Heart left ventricle (tissue), 16 donors: ENCODE results near the gene CEP85L. TPM values are rescaled to one million over a fixed set of nuclear protein-coding genes. Genes with fewer than 3 reads are reported as not detected.

Experiments
- ATAC-seq, 4 donors: fragments of 200-7000 bp; cut with Tn5 transposase; one replicate each; pipeline ENCODE4 v1.9.1; 2020 to 2022; ENCODE audit warnings: moderate library complexity in 4 of 4, mild to moderate bottlenecking in 3 of 4, moderate number of reproducible peaks in 1 of 4
- DNase-seq, 5 donors: peaks; one replicate each; pipeline ENCODE4 v3.0.0-alpha.2; 2020
- H3K27ac ChIP-seq, 12 donors: fragments of 200-600 bp; sonication (generic) in 4 of 12; one replicate each; pipeline versions ENCODE4 v1.5.0 to v1.8.0; 2016 to 2022; ENCODE audit warnings: mild to moderate bottlenecking in 2 of 12
- H3K27me3 ChIP-seq, 9 donors: fragments of 200-600 bp; sonication (generic) in 2 of 9; one replicate each; pipeline versions ENCODE4 v1.5.1 to v1.8.0; 2016 to 2022; ENCODE audit warnings: mild to moderate bottlenecking in 3 of 9
- H3K36me3 ChIP-seq, 9 donors: fragments of 200-600 bp; sonication (generic) in 2 of 9; one replicate each; pipeline versions ENCODE4 v1.5.0 to v1.8.0; 2018 to 2022; ENCODE audit warnings: mild to moderate bottlenecking in 2 of 9
- H3K4me1 ChIP-seq, 12 donors: fragments of 200-600 bp; sonication (generic) in 4 of 12; one replicate each; pipeline versions ENCODE4 v1.5.0 to v1.8.0; 2016 to 2022; ENCODE audit warnings: mild to moderate bottlenecking in 3 of 12
- H3K4me3 ChIP-seq, 12 donors: fragments of 200-600 bp; sonication (generic) in 4 of 12; one replicate each; pipeline versions ENCODE4 v1.5.0 to v1.8.0; 2017 to 2022; ENCODE audit warnings: mild to moderate bottlenecking in 9 of 12, moderate library complexity in 4 of 12
- H3K9me3 ChIP-seq, 12 donors: fragments of 200-600 bp; sonication (generic) in 4 of 12; one replicate each; pipeline versions ENCODE4 v1.5.0 to v1.8.0; 2016 to 2022; ENCODE audit warnings: mild to moderate bottlenecking in 1 of 12
- POLR2A ChIP-seq, 2 donors: fragments of 450-650 bp; IDR thresholded peaks; one replicate each; pipeline ENCODE4 v1.6.1; 2017; ENCODE audit warnings: antibody characterized with exemption in 2 of 2, mild to moderate bottlenecking in 2 of 2, moderate library complexity in 2 of 2
- WGBS, 4 donors: extraction: QIAGEN DNeasy Blood & Tissue Kit in 2 of 4; methylation state at CpG; one replicate each; pipeline versions ENCODE4 v1.1.5 to v1.1.7; 2013 to 2018; 5-methylcytosine and 5-hydroxymethylcytosine counted together
- intact Hi-C, 10 donors: fragments of 100-400 bp; cut with DNase I; formaldehyde crosslinking; loops; one replicate each; pipeline versions ENCODE4 v1.11.1 to v1.14.2; 2022
- polyA plus RNA-seq, 2 donors: library from polyadenylated mRNA; stranded (reverse); fragments of 200-250 nt; gene quantifications; one replicate each; pipeline ENCODE4 v1.2.3, GENCODE V29; 2013
- total RNA-seq, 9 donors: library from RNA; depleted of rRNA in 2 of 9; stranded (reverse); fragments of >200 nt in 2 of 9; fragmentation: NEBNext Ultra II Directional in 3 of 9; extraction: Animal tissue kit (Norgen Biotek cat#: 25700) in 3 of 9; gene quantifications; one replicate each; pipeline versions ENCODE4 v1.1.0 to v1.2.4, GENCODE V29; 2016 to 2023
- TF ChIP-seq, protein P1 (sequence below), 12 donors: fragments of 200-600 bp; sonication (generic) in 4 of 12; IDR thresholded peaks; one replicate each; pipeline versions ENCODE4 v1.5.0 to v1.8.0; 2018 to 2022; ENCODE audit warnings: antibody characterized with exemption in 12 of 12, mild to moderate bottlenecking in 5 of 12
- donor health status: ischemic (EF 13 %, LVEDD 7.1; RV severe dilation, severe dysfunction).
- donor health status: healthy with polysubstance abuse.
- donor health status: DM: no; HTN: yes; CAD: no.
- donor health status: DM: no; HTN: no; CAD: no.
- donor health status: ischemic (EF 25% LVEDD 6.9; RV normal size, moderate dysfunction).
- donor health status: ischemic (EF 25% LVEDD 5.7; RV mildly dilated, moderate dysfunction).
- donor health status: healthy.
- donor health status: DM: yes; HTN: yes; CAD: no.
- donor health status: ischemic (EF 35%, LVEDD 5.7; RV mildly dilated, moderate dysfunction).
- donor health status: nonischemic (EF 11% LVEDD 7.7; RV severe dilation, severe dysfunction).
- donor health status: DM: yes; HTN: yes; CAD: no.
- donor health status: PGD.
- donor health status: ischemic (EF 29% LVEDD 5.4; RV normal size, mild dysfunction).
- donor health status: nonischemic (EF 23%, LVEDD 6.1; RV moderate dilation, normal function).

CEP85L gene
- total and polyA plus RNA-seq, 11 donors: 1.9 to 14.4 (median 7.6) TPM

DNA sequence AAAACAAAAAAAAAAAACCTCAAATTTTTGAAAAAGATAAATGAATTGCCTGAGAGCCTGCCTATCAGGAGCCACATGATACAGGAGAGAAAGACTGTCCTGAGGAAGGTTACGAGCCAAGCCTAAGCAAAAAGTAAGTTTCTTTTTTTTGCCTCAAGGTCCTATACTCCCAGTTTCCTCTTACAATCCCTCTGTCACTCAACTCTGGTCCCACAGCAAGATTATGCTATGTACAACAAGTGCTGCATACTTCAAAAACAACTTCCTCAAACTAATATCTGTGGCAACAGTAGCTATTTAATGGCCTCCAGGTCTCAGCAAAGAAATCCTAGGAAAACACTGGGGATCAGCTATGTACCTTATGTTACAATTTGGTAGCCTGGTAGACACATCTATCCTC is 56.5 kb downstream of the CEP85L start:
- Histone ChIP-seq H3K9me3 (no peaks in the 10 kb centered on the region), H3K27ac (no peak overlapping the region), H3K4me3 (no peak overlapping the region), H3K27me3 (no peaks in the 10 kb centered on the region), H3K4me1 (peaks cover 0 to 33% (median 7%) of the 10 kb centered on the region in 12 donors), H3K36me3 (no peaks in the 10 kb centered on the region)
- intact Hi-C loops: no loop called here
- WGBS, 4 donors: 93 to 98% (median 96%) methylated on average over 1 of the region's 1 CpG
- ATAC-seq (no peak), DNase-seq (no peak)
- TF ChIP-seq, protein P1, sequence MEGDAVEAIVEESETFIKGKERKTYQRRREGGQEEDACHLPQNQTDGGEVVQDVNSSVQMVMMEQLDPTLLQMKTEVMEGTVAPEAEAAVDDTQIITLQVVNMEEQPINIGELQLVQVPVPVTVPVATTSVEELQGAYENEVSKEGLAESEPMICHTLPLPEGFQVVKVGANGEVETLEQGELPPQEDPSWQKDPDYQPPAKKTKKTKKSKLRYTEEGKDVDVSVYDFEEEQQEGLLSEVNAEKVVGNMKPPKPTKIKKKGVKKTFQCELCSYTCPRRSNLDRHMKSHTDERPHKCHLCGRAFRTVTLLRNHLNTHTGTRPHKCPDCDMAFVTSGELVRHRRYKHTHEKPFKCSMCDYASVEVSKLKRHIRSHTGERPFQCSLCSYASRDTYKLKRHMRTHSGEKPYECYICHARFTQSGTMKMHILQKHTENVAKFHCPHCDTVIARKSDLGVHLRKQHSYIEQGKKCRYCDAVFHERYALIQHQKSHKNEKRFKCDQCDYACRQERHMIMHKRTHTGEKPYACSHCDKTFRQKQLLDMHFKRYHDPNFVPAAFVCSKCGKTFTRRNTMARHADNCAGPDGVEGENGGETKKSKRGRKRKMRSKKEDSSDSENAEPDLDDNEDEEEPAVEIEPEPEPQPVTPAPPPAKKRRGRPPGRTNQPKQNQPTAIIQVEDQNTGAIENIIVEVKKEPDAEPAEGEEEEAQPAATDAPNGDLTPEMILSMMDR (IDR thresholded peaks at IDR 0.05): no peak
- no peak for TF ChIP-seq POLR2A (IDR thresholded peaks at IDR 0.05)

DNA sequence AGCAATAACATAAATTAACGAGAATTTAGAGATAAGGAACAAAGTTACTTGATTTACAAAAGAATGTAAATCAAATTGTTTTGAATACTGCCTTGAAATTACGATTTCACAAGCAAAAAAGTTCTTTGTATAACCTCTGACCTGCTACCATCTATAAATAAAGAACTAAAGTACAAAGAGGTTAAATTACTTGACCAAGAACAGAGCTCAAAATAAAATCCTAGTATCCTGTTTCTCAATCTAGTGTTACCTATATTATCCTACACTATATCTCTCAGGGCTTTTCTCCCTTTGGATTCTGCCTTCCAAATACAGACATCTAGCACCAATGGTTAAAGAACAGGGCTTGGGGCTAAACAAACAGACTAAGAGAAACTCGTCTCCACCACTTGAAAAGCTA is 59.5 kb downstream of the CEP85L start:
- no peak overlapping the region for H3K4me3 ChIP-seq
- TF ChIP-seq, protein P1 (IDR thresholded peaks at IDR 0.05): no peak
- TF ChIP-seq POLR2A (IDR thresholded peaks at IDR 0.05): no peak
- H3K27me3 ChIP-seq: no peaks in the 10 kb centered on the region
- no peaks in the 10 kb centered on the region for H3K36me3 ChIP-seq
- intact Hi-C loops: no loop called here
- no peak overlapping the region for H3K27ac ChIP-seq
- DNase-seq (no peak), ATAC-seq (no peak)
- H3K9me3 ChIP-seq: no peaks in the 10 kb centered on the region
- H3K4me1 ChIP-seq: peaks cover 0 to 31% (median 5%) of the 10 kb centered on the region in 12 donors
- WGBS, 4 donors: 81 to 88% (median 84%) methylated on average over 3 of the region's 3 CpGs

DNA sequence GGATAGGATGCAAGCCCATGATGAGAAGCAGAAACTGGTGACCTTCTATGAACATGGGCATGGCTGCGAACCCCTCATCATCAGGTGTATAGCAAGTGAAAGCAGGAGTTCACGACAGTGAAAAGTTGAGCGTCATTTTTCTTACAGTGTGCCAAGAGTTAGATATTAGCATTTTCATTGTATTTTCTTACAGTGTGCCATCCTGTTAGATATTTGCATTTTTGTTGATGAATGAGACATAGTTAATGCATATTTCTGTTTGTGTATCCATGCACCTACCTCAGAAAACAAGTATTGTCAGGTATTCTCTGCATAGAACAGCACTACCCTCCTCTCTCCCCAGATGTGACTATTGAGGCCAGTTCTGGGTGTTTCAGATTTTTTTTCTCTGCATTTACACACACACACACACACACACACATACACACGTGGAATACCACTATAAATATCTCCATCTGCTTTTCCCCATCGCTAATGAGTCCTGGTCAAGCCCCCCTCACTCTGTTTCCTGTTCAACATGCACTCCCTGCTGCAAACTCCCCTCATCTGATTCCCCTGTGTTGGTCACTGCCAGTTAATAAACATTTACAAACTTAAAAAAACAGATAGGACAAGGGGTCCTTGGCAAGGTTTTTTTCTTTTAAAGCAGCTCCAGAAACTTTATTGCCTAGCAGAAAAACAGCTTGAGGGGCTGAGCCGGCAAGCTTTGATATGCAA is 61.6 kb downstream of the CEP85L start:
- Histone ChIP-seq H3K4me3 (no peak overlapping the region), H3K4me1 (peaks cover 0 to 30% (median 8%) of the 10 kb centered on the region in 12 donors), H3K36me3 (no peaks in the 10 kb centered on the region), H3K9me3 (no peaks in the 10 kb centered on the region), H3K27ac (no peak overlapping the region), H3K27me3 (no peaks in the 10 kb centered on the region)
- DNase-seq (no peak), ATAC-seq (no peak)
- intact Hi-C loops: loop anchor here in 3 of 10 donors (10.0 kb wide), 2 partner anchors 305 to 615 kb away; no protein-coding TSS in a partner anchor
- TF ChIP-seq POLR2A (IDR thresholded peaks at IDR 0.05): no peak
- TF ChIP-seq, protein P1 (IDR thresholded peaks at IDR 0.05): no peak
- WGBS, 4 donors: 46 to 57% (median 52%) methylated on average over 6 of the region's 6 CpGs

DNA sequence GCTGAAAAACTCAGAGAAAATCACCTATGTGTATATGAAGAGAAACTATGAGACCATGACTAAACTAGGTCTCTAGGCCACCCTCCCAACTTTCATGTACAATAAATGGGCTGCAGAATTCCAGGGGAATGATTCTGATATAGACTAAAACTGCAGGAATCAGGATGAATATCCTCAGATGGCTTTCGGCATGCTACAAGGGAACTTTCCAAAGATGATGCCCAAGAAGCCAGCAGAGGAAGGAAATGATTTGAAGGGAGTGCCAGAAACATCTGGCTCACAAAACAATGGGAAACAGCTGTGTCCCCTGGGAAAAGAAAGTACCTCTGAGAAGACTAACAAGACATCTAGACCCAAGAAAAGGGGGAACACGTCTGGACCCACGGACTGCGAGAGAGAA is 62.2 kb downstream of the CEP85L start:
- Histone ChIP-seq H3K4me3 (no peak overlapping the region), H3K27me3 (no peaks in the 10 kb centered on the region), H3K4me1 (peaks cover 0 to 30% (median 8%) of the 10 kb centered on the region in 12 donors), H3K9me3 (no peaks in the 10 kb centered on the region), H3K36me3 (no peaks in the 10 kb centered on the region), H3K27ac (no peak overlapping the region)
- 39 to 57% (median 47%) methylated on average over 4 of the region's 4 CpGs for WGBS, 4 donors
- TF ChIP-seq POLR2A (IDR thresholded peaks at IDR 0.05): no peak
- TF ChIP-seq, protein P1 (IDR thresholded peaks at IDR 0.05): no peak
- ATAC-seq: no peak
- intact Hi-C loops: loop anchor here in 3 of 10 donors (10.0 kb wide), 2 partner anchors 304 to 614 kb away; no protein-coding TSS in a partner anchor
- DNase-seq: no peak
